GM18868 (cell line): ENCODE results near the gene CD48.
"Not testable (repeated sequence)": the region's sequence is repeated elsewhere in the genome, so short reads cannot be mapped to it uniquely, and the experiment has no call there.

Experiments
- ATAC-seq: cut with Tn5 transposase; IDR thresholded peaks from one replicate; pipeline ENCODE4 v1.9.1; 2021; ENCODE audit warnings: mild to moderate bottlenecking, moderate library complexity; ENCODE audit not compliant: unreplicated experiment

CD48 gene

GRCh38 chr1:160658162-160658813 lies 53.3 kb downstream of the CD48 start:
- no peak for ATAC-seq

GRCh38 chr1:160657250-160657781 lies 54.3 kb downstream of the CD48 start:
- no peak for ATAC-seq

GRCh38 chr1:160656737-160657136 lies 54.9 kb downstream of the CD48 start:
- ATAC-seq: no peak

- peak; percentile 57 for ATAC-seq
Measured at GRCh38 chr1:160653620-160654016, 58.0 kb downstream of the CD48 start.

GRCh38 chr1:160652924-160653619 lies 58.5 kb downstream of the CD48 start:
- ATAC-seq: peak; percentile 18

GRCh38 chr1:160652065-160652641 lies 59.5 kb downstream of the CD48 start:
- not testable (repeated sequence) for ATAC-seq

GRCh38 chr1:160651433-160652064 lies 60.1 kb downstream of the CD48 start:
- ATAC-seq: no peak

- peak; percentile 5 for ATAC-seq
Measured at GRCh38 chr1:160647329-160647720, 64.3 kb downstream of the CD48 start.

GRCh38 chr1:160646711-160647328 lies 64.8 kb downstream of the CD48 start, which contains the start of gene SLAMF1:
TSS of gene SLAMF1 (minus strand) at chr1:160647044. CDS start at chr1:160646945, 99 bp downstream.
- ATAC-seq: peak; percentile 64

GRCh38 chr1:160646180-160646579 lies 65.4 kb downstream of the CD48 start:
- ATAC-seq: no peak

- ATAC-seq: no peak
Measured at GRCh38 chr1:160645386-160646130, 66.1 kb downstream of the CD48 start.

GRCh38 chr1:160644399-160644798 lies 67.2 kb downstream of the CD48 start:
- no peak for ATAC-seq

GRCh38 chr1:160643138-160643537 lies 68.5 kb downstream of the CD48 start:
- ATAC-seq: no peak

GRCh38 chr1:160642281-160642644 lies 69.4 kb downstream of the CD48 start:
- ATAC-seq: no peak

GRCh38 chr1:160641323-160642280 lies 70.0 kb downstream of the CD48 start:
- ATAC-seq: no peak

- ATAC-seq: peak; percentile 23
Measured at GRCh38 chr1:160640359-160641123, 71.1 kb downstream of the CD48 start.

GRCh38 chr1:160639652-160640051 lies 72.0 kb downstream of the CD48 start:
- no peak for ATAC-seq

- no peak for ATAC-seq
Measured at GRCh38 chr1:160638926-160639325, 72.7 kb downstream of the CD48 start.

- ATAC-seq: no peak
Measured at GRCh38 chr1:160638540-160638857, 73.1 kb downstream of the CD48 start.
